Activated T-cell treated with anti-CD3 and anti-CD28 coated beads, Interleukin-2, amount 50 U/mL, for 4 hours (primary cell): Measurements from ENCODE around the gene MARCHF9. TPM values are rescaled to one million over a fixed set of nuclear protein-coding genes. Genes with fewer than 3 reads are reported as not detected.
"Not testable (repeated sequence)": the region's sequence is repeated elsewhere in the genome, so short reads cannot be mapped to it uniquely, and the experiment has no call there.

ENCODE experiments used
- ATAC-seq, 2 donors: fragments of 200-7000 bp; cut with Tn5 transposase; one replicate each; pipeline ENCODE4 v1.10.0; 2021
- DNase-seq: peaks from one replicate; pipeline ENCODE4 v3.0.0-alpha.2; 2020
- H3K27me3 Mint-ChIP-seq: one replicate; pipeline ENCODE4 v1.8.0; 2021; ENCODE audit warnings: low read depth, mixed read lengths
- H3K36me3 Mint-ChIP-seq: one replicate; pipeline ENCODE4 v1.8.0; 2022; ENCODE audit warnings: mixed read lengths; ENCODE audit not compliant: insufficient read depth
- H3K4me1 Mint-ChIP-seq: one replicate; pipeline ENCODE4 v1.8.0; 2021; ENCODE audit warnings: low read depth, mixed read lengths
- H3K4me3 Mint-ChIP-seq: one replicate; pipeline ENCODE4 v1.8.0; 2021; ENCODE audit warnings: mild to moderate bottlenecking, moderate library complexity, mixed read lengths
- H3K9me3 Mint-ChIP-seq: one replicate; pipeline ENCODE4 v1.8.0; 2021; ENCODE audit warnings: mixed read lengths
- total RNA-seq, 3 donors: library from RNA; stranded (reverse); gene quantifications; one replicate each; pipeline ENCODE4 v1.2.1, GENCODE V29; 2021

MARCHF9 gene
- 10 to 100 TPM; 15.7 to 17.6 (median 17.3) TPM for total RNA-seq

GRCh38 chr12:57754411-57755193, at the start of gene MARCHF9:
Gene MARCHF9 (plus strand): TSS chr12:57755103. CDS start chr12:57755529, 426 bp downstream.
- peak; percentile 46 to 48 for ATAC-seq
- Mint-ChIP-seq H3K4me1 (peaks cover 58% of the 10 kb centered on the region), H3K9me3 (no peaks in the 10 kb centered on the region)

GRCh38 chr12:57707250-57707649, 47.7 kb upstream of the MARCHF9 start:
- H3K4me1 Mint-ChIP-seq, result no peaks in the 10 kb centered on the region
- H3K27me3 Mint-ChIP-seq, result no peaks in the 10 kb centered on the region
- no peak for ATAC-seq
- no peak for DNase-seq
- peaks cover 45% of the 10 kb centered on the region for H3K36me3 Mint-ChIP-seq
- no peak overlapping the region for H3K4me3 Mint-ChIP-seq
- peaks cover 4% of the 10 kb centered on the region for H3K9me3 Mint-ChIP-seq

More at GRCh38 chr12:57754411-57755193, at the start of gene MARCHF9:
- H3K4me3 Mint-ChIP-seq, result peak within 1 kb of the TSS; percentile 86
- no peaks in the 10 kb centered on the region for H3K27me3 Mint-ChIP-seq
- H3K36me3 Mint-ChIP-seq, result peaks cover 21% of the 10 kb centered on the region
- DNase-seq, result peak; percentile 80

- ATAC-seq, result no peak
- no peaks in the 10 kb centered on the region for H3K4me1 Mint-ChIP-seq
- DNase-seq, result no peak
- no peaks in the 10 kb centered on the region for H3K27me3 Mint-ChIP-seq
- peaks cover 38% of the 10 kb centered on the region for H3K36me3 Mint-ChIP-seq
- peaks cover 4% of the 10 kb centered on the region for H3K9me3 Mint-ChIP-seq
- H3K4me3 Mint-ChIP-seq, result no peak overlapping the region
These were observed 46.6 kb upstream of the MARCHF9 start for GRCh38 chr12:57708296-57708695.

GRCh38 chr12:57712701-57713100, 42.2 kb upstream of the MARCHF9 start:
- DNase-seq (no peak), ATAC-seq (no peak)
- Mint-ChIP-seq H3K27me3 (no peaks in the 10 kb centered on the region), H3K36me3 (peaks cover 23% of the 10 kb centered on the region), H3K9me3 (no peaks in the 10 kb centered on the region), H3K4me3 (no peak overlapping the region), H3K4me1 (no peaks in the 10 kb centered on the region)

GRCh38 chr12:57713209-57713608, 41.7 kb upstream of the MARCHF9 start:
- no peak for DNase-seq
- ATAC-seq, result no peak
- H3K4me1 Mint-ChIP-seq, result no peaks in the 10 kb centered on the region
- H3K27me3 Mint-ChIP-seq, result no peaks in the 10 kb centered on the region
- no peaks in the 10 kb centered on the region for H3K9me3 Mint-ChIP-seq
- H3K4me3 Mint-ChIP-seq, result no peak overlapping the region
- peaks cover 27% of the 10 kb centered on the region for H3K36me3 Mint-ChIP-seq

GRCh38 chr12:57715036-57715748, 39.7 kb upstream of the MARCHF9 start:
- not testable (repeated sequence) for H3K4me3 Mint-ChIP-seq, H3K27me3 Mint-ChIP-seq, ATAC-seq, H3K9me3 Mint-ChIP-seq, H3K4me1 Mint-ChIP-seq, DNase-seq
- peaks cover 31% of the 10 kb centered on the region for H3K36me3 Mint-ChIP-seq

GRCh38 chr12:57715786-57716185, 39.1 kb upstream of the MARCHF9 start:
- Mint-ChIP-seq H3K4me3 (no peak overlapping the region), H3K36me3 (peaks cover 29% of the 10 kb centered on the region), H3K4me1 (no peaks in the 10 kb centered on the region), H3K9me3 (no peaks in the 10 kb centered on the region), H3K27me3 (no peaks in the 10 kb centered on the region)
- no peak for DNase-seq
- no peak for ATAC-seq

GRCh38 chr12:57716305-57716704, 38.6 kb upstream of the MARCHF9 start:
- Mint-ChIP-seq H3K27me3 (no peaks in the 10 kb centered on the region), H3K36me3 (peaks cover 27% of the 10 kb centered on the region), H3K9me3 (no peaks in the 10 kb centered on the region), H3K4me1 (no peaks in the 10 kb centered on the region), H3K4me3 (no peak overlapping the region)
- DNase-seq (no peak), ATAC-seq (no peak)

- Mint-ChIP-seq H3K4me1 (peaks cover 2% of the 10 kb centered on the region), H3K36me3 (peaks cover 27% of the 10 kb centered on the region), H3K4me3 (no peak overlapping the region), H3K27me3 (no peaks in the 10 kb centered on the region), H3K9me3 (no peaks in the 10 kb centered on the region)
- no peak for DNase-seq
- ATAC-seq, result no peak
These were observed 37.8 kb upstream of the MARCHF9 start for GRCh38 chr12:57717131-57717530.

GRCh38 chr12:57717846-57718640, 36.9 kb upstream of the MARCHF9 start:
- DNase-seq, result no peak
- H3K4me1 Mint-ChIP-seq, result peaks cover 2% of the 10 kb centered on the region
- H3K9me3 Mint-ChIP-seq, result no peaks in the 10 kb centered on the region
- H3K36me3 Mint-ChIP-seq, result peaks cover 23% of the 10 kb centered on the region
- ATAC-seq, result no peak
- H3K4me3 Mint-ChIP-seq, result no peak overlapping the region
- H3K27me3 Mint-ChIP-seq, result no peaks in the 10 kb centered on the region

- H3K36me3 Mint-ChIP-seq, result peaks cover 23% of the 10 kb centered on the region
- ATAC-seq (no peak), DNase-seq (no peak)
- H3K4me3 Mint-ChIP-seq, result no peak overlapping the region
- peaks cover 2% of the 10 kb centered on the region for H3K4me1 Mint-ChIP-seq
- no peaks in the 10 kb centered on the region for H3K27me3 Mint-ChIP-seq
- no peaks in the 10 kb centered on the region for H3K9me3 Mint-ChIP-seq
These were observed 36.0 kb upstream of the MARCHF9 start for GRCh38 chr12:57718641-57719528.

GRCh38 chr12:57719777-57720605, 34.9 kb upstream of the MARCHF9 start:
- no peak for ATAC-seq
- peaks cover 8% of the 10 kb centered on the region for H3K4me1 Mint-ChIP-seq
- H3K9me3 Mint-ChIP-seq, result no peaks in the 10 kb centered on the region
- H3K27me3 Mint-ChIP-seq, result no peaks in the 10 kb centered on the region
- no peak for DNase-seq
- H3K36me3 Mint-ChIP-seq, result peaks cover 23% of the 10 kb centered on the region
- no peak overlapping the region for H3K4me3 Mint-ChIP-seq
